SK-N-SH treated with all-trans-retinoic acid at 6 μM for 48 hours (cell line): ENCODE results near the gene DTNB.

Experiments
- ATAC-seq: fragments of 200-7000 bp; cut with Tn5 transposase; 3 replicates; pipeline ENCODE4 v1.9.1; 2020; ENCODE audit warnings: mild to moderate bottlenecking, moderate library complexity
- ARNTL ChIP-seq: fragments of 450-650 bp; formaldehyde crosslinking; IDR thresholded peaks from 2 replicates; pipeline ENCODE4 v1.5.0; 2020; ENCODE audit warnings: low read depth, mild to moderate bottlenecking, moderate library complexity, borderline replicate concordance
- BACH2 ChIP-seq: fragments of 250-450 bp; sonication (Bioruptor Pico); IDR thresholded peaks from 2 replicates; pipeline ENCODE4 v1.9.0; 2021; ENCODE audit warnings: mild to moderate bottlenecking, borderline replicate concordance
- CSDC2 ChIP-seq: fragments of 250-450 bp; sonication (Bioruptor Pico); IDR thresholded peaks from 2 replicates; pipeline ENCODE4 v1.5.0; 2020; ENCODE audit warnings: mild to moderate bottlenecking, moderate library complexity
- CSRNP3 ChIP-seq: fragments of 250-450 bp; sonication (Bioruptor Pico); IDR thresholded peaks from 2 replicates; pipeline ENCODE4 v1.5.1; 2021; ENCODE audit warnings: mild to moderate bottlenecking, moderate library complexity
- GLIS3 ChIP-seq: fragments of 250-450 bp; sonication (Bioruptor Pico); IDR thresholded peaks from 2 replicates; pipeline ENCODE4 v1.5.0; 2020; ENCODE audit warnings: mild to moderate bottlenecking, moderate library complexity
- ISL1 ChIP-seq: fragments of 250-450 bp; sonication (Bioruptor Pico); IDR thresholded peaks from 2 replicates; pipeline ENCODE4 v2.1.2; 2022; ENCODE audit warnings: mild to moderate bottlenecking, moderate library complexity
- PATZ1 ChIP-seq: fragments of 250-450 bp; sonication (Bioruptor Pico); IDR thresholded peaks from 2 replicates; pipeline ENCODE4 v1.8.0; 2020; ENCODE audit warnings: mild to moderate bottlenecking, moderate library complexity, borderline replicate concordance
- PPARA ChIP-seq: fragments of 250-450 bp; sonication (Bioruptor Pico); IDR thresholded peaks from 2 replicates; pipeline ENCODE4 v1.5.0; 2020; ENCODE audit warnings: mild to moderate bottlenecking, borderline replicate concordance
- RARB ChIP-seq: fragments of 250-450 bp; sonication (Bioruptor Pico); IDR thresholded peaks from 2 replicates; pipeline ENCODE4 v1.8.0; 2021; ENCODE audit warnings: mild to moderate bottlenecking, moderate library complexity
- TCF4 ChIP-seq: fragments of 250-450 bp; sonication (Bioruptor Pico); IDR thresholded peaks from 2 replicates; pipeline ENCODE4 v1.8.0; 2021; ENCODE audit warnings: mild to moderate bottlenecking, moderate library complexity, borderline replicate concordance
- TOX ChIP-seq: fragments of 250-450 bp; sonication (Bioruptor Pico); IDR thresholded peaks from 2 replicates; pipeline ENCODE4 v1.8.0; 2021; ENCODE audit warnings: mild to moderate bottlenecking, moderate library complexity, borderline replicate concordance
- ZC3H10 ChIP-seq: fragments of 250-450 bp; sonication (Bioruptor Pico); IDR thresholded peaks from 2 replicates; pipeline ENCODE4 v1.5.1; 2021; ENCODE audit warnings: mild to moderate bottlenecking, moderate library complexity
- ZFP30 ChIP-seq: fragments of 450-650 bp; formaldehyde crosslinking; IDR thresholded peaks from 2 replicates; pipeline ENCODE4 v1.5.0; 2022; ENCODE audit warnings: mild to moderate bottlenecking, moderate library complexity
- ZNF565 ChIP-seq: fragments of 450-650 bp; formaldehyde crosslinking; conservative IDR thresholded peaks from 2 replicates; pipeline ENCODE4 v1.5.0; 2020; ENCODE audit warnings: low read depth, mild to moderate bottlenecking, moderate library complexity
- ZNF70 ChIP-seq: fragments of 450-650 bp; formaldehyde crosslinking; IDR thresholded peaks from 2 replicates; pipeline ENCODE4 v1.5.0; 2020; ENCODE audit warnings: mild to moderate bottlenecking, moderate library complexity
- TF ChIP-seq, protein P1 (sequence below): fragments of 250-450 bp; sonication (Bioruptor Pico); IDR thresholded peaks from 2 replicates; pipeline ENCODE4 v1.5.1; 2020; ENCODE audit warnings: low read depth, mild to moderate bottlenecking, moderate library complexity
- TF ChIP-seq, protein P2 (sequence below): fragments of 250-450 bp; sonication (Bioruptor Pico); IDR thresholded peaks from 2 replicates; pipeline ENCODE4 v1.5.0; 2020; ENCODE audit warnings: mild to moderate bottlenecking, moderate library complexity
- TF ChIP-seq, protein P3 (sequence below): fragments of 250-450 bp; sonication (Bioruptor Pico); IDR thresholded peaks from 2 replicates; pipeline ENCODE4 v1.8.0; 2021; ENCODE audit warnings: low read depth, mild to moderate bottlenecking, moderate library complexity, borderline replicate concordance

Gene DTNB

DNA sequence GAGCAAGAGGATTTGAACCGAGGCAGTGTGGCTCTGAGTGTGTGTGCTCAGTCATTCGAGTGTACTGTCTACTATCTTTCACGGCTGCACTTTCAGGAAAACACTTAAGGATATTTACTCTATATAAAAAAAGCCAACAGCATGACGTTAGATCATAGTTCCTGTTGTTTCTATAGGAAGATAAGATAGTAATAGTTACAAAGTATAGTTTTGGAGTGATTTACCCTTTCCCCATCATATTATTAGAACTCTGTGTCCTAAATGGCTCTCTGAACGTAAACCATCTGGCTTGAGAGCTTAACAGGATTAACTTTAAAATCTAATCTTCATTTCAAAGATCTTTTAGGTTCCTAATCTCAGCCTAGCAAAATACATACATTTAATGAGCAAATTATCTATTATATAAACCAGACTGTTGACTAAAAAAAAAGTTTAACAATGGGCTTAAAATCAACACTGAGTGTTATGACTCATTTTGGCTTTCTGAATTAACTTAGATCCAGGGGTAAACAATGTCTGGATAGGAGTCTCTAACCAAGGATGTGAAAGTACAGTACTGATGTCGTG, 181.3 kb downstream of the DTNB start (continued):
- TF ChIP-seq PATZ1 (CRISPR knock-in tag) (no peak), BACH2 (CRISPR knock-in tag) (no peak), ZNF565 (CRISPR knock-in tag) (0 out of 2 replicates have a peak, but pooled peaks have one; percentile 62), CSDC2 (no peak)

- no peak for ATAC-seq
- no peak for TF ChIP-seq ARNTL
- TF ChIP-seq GLIS3: no peak
- TF ChIP-seq, protein P1, sequence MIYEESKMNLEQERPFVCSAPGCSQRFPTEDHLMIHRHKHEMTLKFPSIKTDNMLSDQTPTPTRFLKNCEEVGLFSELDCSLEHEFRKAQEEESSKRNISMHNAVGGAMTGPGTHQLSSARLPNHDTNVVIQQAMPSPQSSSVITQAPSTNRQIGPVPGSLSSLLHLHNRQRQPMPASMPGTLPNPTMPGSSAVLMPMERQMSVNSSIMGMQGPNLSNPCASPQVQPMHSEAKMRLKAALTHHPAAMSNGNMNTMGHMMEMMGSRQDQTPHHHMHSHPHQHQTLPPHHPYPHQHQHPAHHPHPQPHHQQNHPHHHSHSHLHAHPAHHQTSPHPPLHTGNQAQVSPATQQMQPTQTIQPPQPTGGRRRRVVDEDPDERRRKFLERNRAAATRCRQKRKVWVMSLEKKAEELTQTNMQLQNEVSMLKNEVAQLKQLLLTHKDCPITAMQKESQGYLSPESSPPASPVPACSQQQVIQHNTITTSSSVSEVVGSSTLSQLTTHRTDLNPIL (CRISPR knock-in tag): no peak
- TF ChIP-seq TCF4: no peak
Observed at GRCh38 chr2:25491003-25491696, 182.2 kb downstream of the DTNB start.

DNA sequence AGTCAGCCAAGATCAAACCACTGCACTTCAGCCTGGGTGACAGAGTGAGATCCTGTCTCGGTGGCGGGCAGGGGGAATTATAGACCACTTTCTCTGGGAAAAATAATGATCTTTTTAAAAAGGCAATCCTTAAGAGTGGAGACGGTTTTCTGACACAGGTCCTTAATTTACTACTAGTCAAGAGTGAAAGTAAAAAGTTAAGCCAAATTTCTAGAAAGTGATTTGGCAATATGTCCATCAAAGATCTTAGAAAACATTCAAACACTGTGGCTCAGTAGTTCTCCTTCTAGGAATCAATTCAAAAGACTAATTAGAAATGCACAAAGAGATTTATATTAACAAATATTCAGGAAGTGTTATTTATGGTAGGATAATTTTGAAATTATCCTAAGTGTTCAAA, 183.2 kb downstream of the DTNB start:
- TF ChIP-seq BACH2 (CRISPR knock-in tag) (no peak), ARNTL (no peak), TCF4 (no peak), ZFP30 (no peak)
- TF ChIP-seq, protein P1 (CRISPR knock-in tag): no peak
- TF ChIP-seq, protein P2, sequence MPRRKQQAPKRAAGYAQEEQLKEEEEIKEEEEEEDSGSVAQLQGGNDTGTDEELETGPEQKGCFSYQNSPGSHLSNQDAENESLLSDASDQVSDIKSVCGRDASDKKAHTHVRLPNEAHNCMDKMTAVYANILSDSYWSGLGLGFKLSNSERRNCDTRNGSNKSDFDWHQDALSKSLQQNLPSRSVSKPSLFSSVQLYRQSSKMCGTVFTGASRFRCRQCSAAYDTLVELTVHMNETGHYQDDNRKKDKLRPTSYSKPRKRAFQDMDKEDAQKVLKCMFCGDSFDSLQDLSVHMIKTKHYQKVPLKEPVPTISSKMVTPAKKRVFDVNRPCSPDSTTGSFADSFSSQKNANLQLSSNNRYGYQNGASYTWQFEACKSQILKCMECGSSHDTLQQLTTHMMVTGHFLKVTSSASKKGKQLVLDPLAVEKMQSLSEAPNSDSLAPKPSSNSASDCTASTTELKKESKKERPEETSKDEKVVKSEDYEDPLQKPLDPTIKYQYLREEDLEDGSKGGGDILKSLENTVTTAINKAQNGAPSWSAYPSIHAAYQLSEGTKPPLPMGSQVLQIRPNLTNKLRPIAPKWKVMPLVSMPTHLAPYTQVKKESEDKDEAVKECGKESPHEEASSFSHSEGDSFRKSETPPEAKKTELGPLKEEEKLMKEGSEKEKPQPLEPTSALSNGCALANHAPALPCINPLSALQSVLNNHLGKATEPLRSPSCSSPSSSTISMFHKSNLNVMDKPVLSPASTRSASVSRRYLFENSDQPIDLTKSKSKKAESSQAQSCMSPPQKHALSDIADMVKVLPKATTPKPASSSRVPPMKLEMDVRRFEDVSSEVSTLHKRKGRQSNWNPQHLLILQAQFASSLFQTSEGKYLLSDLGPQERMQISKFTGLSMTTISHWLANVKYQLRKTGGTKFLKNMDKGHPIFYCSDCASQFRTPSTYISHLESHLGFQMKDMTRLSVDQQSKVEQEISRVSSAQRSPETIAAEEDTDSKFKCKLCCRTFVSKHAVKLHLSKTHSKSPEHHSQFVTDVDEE: no peak
- TF ChIP-seq, protein P3, sequence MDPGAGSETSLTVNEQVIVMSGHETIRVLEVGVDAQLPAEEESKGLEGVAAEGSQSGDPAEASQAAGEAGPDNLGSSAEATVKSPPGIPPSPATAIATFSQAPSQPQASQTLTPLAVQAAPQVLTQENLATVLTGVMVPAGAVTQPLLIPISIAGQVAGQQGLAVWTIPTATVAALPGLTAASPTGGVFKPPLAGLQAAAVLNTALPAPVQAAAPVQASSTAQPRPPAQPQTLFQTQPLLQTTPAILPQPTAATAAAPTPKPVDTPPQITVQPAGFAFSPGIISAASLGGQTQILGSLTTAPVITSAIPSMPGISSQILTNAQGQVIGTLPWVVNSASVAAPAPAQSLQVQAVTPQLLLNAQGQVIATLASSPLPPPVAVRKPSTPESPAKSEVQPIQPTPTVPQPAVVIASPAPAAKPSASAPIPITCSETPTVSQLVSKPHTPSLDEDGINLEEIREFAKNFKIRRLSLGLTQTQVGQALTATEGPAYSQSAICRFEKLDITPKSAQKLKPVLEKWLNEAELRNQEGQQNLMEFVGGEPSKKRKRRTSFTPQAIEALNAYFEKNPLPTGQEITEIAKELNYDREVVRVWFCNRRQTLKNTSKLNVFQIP (CRISPR knock-in tag): no peak
- no peak for ATAC-seq

DNA sequence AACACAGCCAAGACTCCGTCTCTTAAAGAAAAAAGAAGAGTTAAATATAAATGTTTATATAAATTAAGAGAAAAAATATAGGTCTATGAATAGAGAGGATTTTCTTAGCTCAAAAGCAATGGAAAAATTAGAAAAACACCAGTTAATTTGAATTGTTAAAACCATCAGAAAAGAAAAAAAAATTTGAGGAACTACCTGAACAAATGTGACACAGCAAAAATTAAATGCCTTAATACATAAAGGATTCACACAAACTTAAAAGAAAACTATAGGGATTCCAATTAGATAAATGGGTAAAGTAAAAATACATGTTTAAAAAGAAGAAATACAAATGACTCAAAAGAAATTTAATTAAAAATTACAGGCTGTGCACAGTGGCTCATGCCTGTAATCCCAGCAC, 183.7 kb downstream of the DTNB start:
- no peak for ATAC-seq
- TF ChIP-seq ZNF70 (CRISPR knock-in tag) (no peak), PPARA (CRISPR knock-in tag) (no peak), ISL1 (CRISPR knock-in tag) (no peak), ZC3H10 (no peak), TCF4 (no peak), BACH2 (CRISPR knock-in tag) (no peak), ZFP30 (no peak), CSRNP3 (CRISPR knock-in tag) (no peak), RARB (no peak), TOX (CRISPR knock-in tag) (no peak)
- TF ChIP-seq, protein P2: no peak
- TF ChIP-seq, protein P1 (CRISPR knock-in tag): no peak
